Spleen (tissue), 7 donors: ENCODE results near the gene ACOX3.

Source experiments
- CTCF ChIP-seq, 11 experiments: fragments of 200-600 bp in 7 of 11; fragments of 450-650 bp in 4 of 11; sonication (generic) in 4 of 11; IDR thresholded peaks in 8 of 11; conservative IDR thresholded peaks in 3 of 11; 1 replicate in 7 of 11; 2 replicates in 4 of 11; pipeline versions ENCODE4 v1.4.0 to v1.8.0; 2016 to 2021; ENCODE audit warnings: antibody characterized with exemption in 11 of 11, inconsistent platforms in 4 of 11, mild to moderate bottlenecking in 1 of 11
- POLR2AphosphoS5 ChIP-seq, 3 donors: sonication (generic); formaldehyde crosslinking; IDR thresholded peaks; one replicate each; pipeline ENCODE4 v1.5.1; 2017; ENCODE audit warnings: antibody characterized with exemption in 3 of 3
- donor health status: DM: no; HTN: no; CAD: no; lungs with moderate emphysema.
- donor health status: DM: no; HTN: no; CAD: no.
- donor health status: DM: no; HTN: no; CAD: no.

DNA sequence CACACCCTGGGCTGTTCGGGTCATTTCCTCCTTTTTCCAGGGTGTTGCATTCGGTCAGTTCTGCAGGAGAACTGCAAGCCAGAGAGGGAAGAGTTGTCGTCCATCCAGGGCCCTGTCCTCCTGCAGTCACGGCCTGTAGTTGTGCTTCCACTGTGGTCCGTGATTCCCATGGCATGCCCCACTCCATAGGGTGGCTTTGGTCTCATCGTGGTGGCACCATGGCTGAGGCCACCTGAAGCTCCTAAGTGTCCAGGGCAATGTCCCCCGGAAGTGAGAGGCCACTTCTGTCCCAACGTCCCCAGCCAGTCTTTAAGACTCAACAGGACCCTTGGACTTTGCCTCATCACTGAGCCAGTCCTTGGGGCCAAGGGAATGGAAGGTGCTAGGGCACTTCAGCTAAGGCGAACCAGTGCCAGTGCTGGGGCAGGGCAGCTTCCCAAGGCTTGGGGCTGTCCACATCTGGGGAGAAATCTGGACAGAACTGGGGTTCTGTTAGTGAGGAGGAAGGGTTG is 87.3 kb downstream of the ACOX3 start:
- no peak for TF ChIP-seq CTCF (IDR thresholded peaks at IDR 0.05 in 8 of 11, conservative IDR thresholded peaks at IDR 0.05 in 3 of 11)
- TF ChIP-seq POLR2AphosphoS5 (IDR thresholded peaks at IDR 0.05) = no peak
